Activated T-cell treated with anti-CD3 and anti-CD28 coated beads for 1 hour (primary cell): ENCODE data around the gene MALRD1.
"Not testable (repeated sequence)": the region's sequence is repeated elsewhere in the genome, so short reads cannot be mapped to it uniquely, and the experiment has no call there.

Experiments
- DNase-seq: peaks from one replicate; pipeline ENCODE4 v3.0.0-alpha.2; 2020; ENCODE audit warnings: low read depth

MALRD1 gene

GRCh38 chr10:19713800-19714525, 665.4 kb downstream of the MALRD1 start:
- DNase-seq: no peak

DNA sequence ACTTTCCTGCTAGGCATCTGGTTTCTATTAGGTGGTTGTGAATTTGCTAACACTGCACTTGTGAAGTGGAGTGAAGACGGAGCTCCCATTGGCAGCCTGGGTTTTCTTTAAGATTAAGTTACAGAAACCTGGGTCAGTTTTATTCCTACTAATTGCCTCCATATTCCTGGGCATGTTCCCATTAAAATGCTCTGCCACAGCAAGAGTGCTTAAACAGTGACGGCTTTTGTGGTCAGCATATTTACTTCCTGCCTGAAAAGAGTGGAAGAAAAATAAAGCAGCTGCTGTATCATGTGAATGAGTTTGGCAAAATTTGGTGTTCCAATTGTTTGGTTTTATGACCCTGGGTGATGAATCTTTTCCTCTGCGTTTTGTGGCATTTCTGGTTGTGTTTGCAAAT, 670.7 kb downstream of the MALRD1 start:
- DNase-seq: no peak

DNA sequence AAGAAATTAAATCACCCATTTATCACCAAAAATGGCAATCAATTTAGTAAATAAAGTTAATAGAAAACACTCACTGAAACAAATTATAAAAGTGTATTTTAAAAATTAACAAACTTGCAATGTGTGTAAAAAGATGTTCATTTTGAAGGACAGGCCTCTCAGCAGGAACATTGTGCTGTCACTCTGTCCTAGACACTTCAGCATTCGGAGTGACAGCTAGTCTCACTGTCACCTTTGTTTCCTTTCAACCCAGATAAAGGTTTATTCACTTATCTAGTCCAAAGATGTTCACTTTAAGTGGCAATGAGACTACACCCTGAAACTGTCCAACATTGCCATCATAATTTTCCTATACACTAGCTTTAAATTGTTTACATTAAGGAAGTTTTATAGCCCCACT, 675.7 kb downstream of the MALRD1 start:
- DNase-seq: no peak

DNA sequence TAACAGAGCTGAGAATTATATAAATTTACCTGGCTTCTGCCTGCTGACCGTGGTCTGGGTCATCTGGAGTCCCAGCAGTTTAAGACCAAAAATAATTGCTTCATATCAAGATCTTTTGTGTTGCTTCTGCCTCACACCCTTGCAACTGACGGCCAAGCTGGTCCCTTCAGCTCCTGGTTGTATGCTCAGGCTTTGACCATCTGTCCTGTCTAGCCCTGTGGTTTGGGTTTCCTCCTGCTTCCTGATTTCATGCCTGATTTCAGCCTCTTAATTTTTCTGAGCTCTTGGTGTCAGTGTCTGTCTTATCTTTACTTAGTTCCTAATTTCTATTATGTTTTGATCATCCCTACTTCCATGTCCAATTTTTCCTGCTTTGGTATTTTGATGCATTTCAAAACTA, 679.8 kb downstream of the MALRD1 start:
- DNase-seq: no peak

DNA sequence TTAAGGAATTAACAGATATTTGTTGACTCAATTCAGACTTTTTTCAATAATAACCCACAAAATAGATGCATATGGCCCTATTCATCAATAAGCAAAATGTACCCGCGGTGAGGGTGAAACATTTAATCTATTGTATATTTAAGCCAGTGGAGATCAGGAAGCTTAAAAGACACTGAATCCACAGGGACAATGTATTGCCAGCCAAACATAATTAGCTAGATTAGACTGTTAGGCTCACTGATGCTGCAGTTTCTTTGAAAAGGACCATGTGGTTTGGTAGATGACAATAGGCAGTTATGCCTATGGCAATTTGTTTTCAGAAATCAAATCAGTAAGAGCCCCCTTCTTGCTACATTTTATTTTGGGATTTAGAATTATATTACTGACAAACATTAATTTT, 680.4 kb downstream of the MALRD1 start:
- no peak for DNase-seq

DNA sequence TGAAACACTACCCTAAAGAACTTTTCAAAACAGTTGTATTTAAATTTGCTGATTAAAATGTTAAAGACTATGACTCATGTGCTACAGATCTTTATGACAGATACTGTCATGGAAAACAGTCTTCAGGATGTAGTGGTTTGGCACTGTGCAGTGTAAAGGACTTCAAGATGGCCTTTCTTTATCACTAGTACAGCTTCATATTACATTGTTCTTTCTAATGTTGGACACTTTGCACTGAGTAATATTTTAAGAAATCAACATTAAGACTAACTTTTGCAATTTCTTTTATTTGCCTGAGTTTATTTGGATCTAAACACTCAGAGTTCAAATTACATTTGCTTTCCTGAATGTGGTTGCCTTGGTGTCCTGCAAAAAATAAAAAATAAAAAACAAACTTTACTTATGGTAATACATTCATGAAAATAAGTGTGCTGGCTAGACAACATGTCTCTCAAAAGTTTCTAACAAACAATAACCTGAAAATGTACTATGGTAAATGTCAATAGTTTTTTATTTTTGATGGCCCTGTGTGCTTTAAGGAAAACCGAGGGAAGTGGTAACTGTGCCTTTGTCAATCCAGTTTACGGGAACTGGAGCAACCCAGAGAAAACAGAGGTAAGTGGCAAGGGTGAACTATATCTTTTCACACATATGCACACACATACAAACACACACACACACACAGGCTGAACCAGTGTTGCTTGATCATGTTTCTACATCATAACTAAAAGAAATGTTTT, 681.7 kb downstream of the MALRD1 start:
- DNase-seq: no peak

DNA sequence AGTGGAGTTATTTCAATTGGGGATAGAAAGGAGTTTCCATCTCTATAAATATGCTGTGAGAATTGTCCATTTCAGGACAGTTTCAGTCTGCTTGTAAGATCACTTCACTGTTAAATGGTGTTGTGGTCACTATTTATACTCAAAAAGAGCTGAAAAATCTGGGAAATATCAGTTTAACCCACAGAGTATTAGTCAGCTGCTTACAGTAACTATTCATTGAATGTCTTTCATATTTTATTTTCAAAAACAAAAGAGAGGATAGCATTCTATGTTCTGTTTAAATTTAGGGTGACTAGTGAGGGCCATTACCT, 682.3 kb downstream of the MALRD1 start:
- no peak for DNase-seq

GRCh38 chr10:19731560-19731959, 683.0 kb downstream of the MALRD1 start:
- no peak for DNase-seq

DNA sequence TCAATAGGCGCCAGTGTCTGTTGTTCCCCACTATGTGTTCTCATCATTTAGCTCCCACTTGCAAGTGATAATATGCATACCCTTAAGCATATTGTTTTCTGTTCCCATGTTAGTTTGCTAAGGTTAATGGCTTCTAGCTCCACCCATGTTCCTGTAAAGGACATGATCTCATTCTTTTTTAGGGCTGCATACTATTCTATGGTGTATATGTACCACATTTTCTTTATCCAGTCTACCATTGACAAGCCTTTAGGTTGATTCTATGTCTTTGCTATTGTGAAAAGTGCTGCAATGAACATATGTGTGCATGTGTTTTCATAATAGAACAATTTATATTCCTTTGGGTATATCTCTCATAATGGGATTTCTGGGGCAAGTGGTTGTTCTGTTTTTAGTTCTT, 689.8 kb downstream of the MALRD1 start:
- DNase-seq: no peak

- DNase-seq: not testable (repeated sequence)
Observed at GRCh38 chr10:19739232-19739631, 690.6 kb downstream of the MALRD1 start.

GRCh38 chr10:19742144-19742543, 693.5 kb downstream of the MALRD1 start:
- not testable (repeated sequence) for DNase-seq

GRCh38 chr10:19745672-19746071, 697.1 kb downstream of the MALRD1 start:
- no peak for DNase-seq

- DNase-seq: no peak
Observed at GRCh38 chr10:19749185-19749729, 700.7 kb downstream of the MALRD1 start.

DNA sequence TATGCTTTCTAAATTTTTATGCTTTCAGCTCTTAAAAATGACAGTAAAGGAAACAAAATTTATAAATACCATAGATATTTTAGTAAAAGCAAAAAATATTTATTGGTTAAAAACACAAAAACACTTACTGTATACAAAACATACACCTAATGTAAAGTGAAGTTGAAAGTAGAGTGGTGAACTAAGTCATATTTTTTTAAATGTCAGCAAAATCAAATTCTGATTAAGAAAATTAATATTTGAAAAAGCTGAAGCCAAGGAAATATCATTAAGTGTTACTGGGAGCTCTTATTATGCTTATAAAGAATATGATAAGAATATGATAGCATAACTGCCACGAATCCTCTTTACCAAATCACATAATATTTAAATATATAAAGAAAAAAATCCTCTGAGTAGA, 702.4 kb downstream of the MALRD1 start:
- no peak for DNase-seq

DNA sequence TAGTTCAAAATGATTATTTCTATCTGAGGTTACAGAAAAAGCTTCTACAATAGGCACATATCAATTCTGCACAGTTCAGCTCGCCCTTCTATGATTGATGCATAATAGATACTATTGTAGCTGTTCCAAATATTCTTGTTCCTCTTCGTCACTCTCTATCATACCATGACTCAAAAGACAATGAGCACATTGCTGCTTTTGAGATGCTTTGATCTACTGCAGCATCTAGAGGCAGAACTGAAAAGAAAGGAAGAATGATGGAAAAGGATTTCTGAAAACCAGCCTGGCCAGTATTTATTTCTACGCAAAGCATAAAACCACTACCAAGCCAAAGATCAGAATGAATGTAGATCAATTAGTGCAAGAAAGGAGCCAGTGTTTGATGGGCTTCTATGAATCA, 708.3 kb downstream of the MALRD1 start:
- DNase-seq: no peak

DNA sequence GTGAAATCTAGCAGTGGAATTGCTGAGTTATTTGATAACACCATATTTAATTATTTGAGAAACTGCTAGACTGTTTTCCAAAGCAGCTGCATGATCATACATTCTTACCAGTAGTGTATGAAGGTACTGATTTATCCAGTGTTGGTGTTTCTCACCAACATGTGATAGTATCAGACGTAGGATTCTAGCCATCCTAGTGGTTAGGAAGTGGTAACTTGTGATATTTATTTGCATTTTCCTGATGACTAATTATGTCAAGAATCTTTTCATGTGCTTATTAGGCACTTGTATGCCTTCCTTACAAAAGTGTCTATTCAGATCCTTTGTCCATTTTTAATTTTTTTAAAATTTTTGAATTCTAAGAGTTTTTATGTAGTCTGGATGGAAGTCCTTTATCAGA, 713.4 kb downstream of the MALRD1 start:
- DNase-seq: no peak

DNA sequence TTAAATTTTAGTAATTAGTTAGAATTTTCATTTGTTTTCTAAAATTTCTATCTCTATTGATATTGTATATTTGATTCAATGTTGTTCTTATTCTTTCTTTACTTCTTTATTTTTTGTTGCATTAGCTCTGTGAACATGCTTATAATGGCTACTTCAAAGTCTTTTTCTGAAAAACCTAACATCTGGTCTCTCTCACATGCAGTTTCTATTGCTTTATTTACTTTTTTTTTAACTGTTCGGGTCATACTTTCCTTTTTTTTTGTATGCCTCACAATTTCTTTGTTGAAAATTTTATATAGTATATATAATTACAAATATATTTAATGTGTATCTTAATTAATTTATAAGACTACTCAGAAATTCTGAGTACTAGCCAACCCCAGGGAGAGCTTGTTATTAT, 715.5 kb downstream of the MALRD1 start:
- DNase-seq: no peak

- no peak for DNase-seq
Observed at GRCh38 chr10:19767876-19768275, 719.3 kb downstream of the MALRD1 start.

- not testable (repeated sequence) for DNase-seq
Observed at GRCh38 chr10:19769826-19770225, 721.2 kb downstream of the MALRD1 start.

GRCh38 chr10:19772972-19773371, 724.4 kb downstream of the MALRD1 start:
- no peak for DNase-seq

DNA sequence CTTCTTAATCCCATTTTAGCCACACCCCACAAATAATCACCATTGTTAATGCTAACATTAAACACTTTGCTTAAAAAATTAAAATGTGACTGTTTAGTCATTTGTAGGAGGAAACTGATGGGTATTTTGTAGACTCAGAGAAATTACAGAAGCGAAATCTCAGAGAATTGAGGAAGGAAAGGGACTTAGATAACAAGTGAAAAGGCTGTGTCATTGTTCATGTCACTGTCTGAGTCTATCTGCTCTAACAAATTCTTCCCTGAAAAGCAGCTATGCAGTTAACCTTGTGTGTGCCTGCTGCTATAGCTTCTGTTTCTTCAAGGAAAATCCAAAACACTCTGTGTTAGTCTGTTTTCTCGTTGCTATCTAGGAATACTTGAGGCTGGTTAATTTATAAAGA, 726.7 kb downstream of the MALRD1 start:
- no peak for DNase-seq

GRCh38 chr10:19777806-19778205, 729.2 kb downstream of the MALRD1 start:
- DNase-seq: no peak

DNA sequence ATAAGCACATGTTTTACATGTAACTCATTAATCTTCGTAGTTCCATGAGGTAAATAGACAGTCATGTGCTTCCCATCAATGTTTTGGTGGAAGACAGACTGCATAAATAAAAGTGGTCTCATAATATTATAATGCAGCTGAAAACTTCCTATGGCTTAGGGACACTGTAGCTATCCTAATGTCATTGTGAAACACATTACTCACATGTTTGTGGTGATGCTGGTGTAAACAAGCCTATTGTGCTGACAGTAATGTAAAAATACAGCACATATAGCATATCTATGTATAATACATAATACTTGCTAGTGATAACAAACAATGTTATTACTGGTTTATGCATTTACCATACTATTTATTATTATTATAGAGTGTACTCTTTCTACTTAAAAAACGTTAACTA, 730.4 kb downstream of the MALRD1 start:
- no peak for DNase-seq
